Prostate gland (tissue), 2 donors: ENCODE data around the gene CGB5.

Source experiments
- CTCF ChIP-seq, 4 experiments: fragments of 200-600 bp in 2 of 4; fragments of 450-650 bp in 2 of 4; sonication (generic) in 2 of 4; IDR thresholded peaks; 1 replicate in 3 of 4; 2 replicates in 1 of 4; pipeline ENCODE4 v1.5.1; 2016 to 2019; ENCODE audit warnings: antibody characterized with exemption in 4 of 4, mild to moderate bottlenecking in 2 of 4, moderate library complexity in 2 of 4
- POLR2A ChIP-seq: fragments of 450-650 bp; IDR thresholded peaks from one replicate; pipeline ENCODE4 v1.6.1; 2016; ENCODE audit warnings: antibody characterized with exemption, mild to moderate bottlenecking

DNA sequence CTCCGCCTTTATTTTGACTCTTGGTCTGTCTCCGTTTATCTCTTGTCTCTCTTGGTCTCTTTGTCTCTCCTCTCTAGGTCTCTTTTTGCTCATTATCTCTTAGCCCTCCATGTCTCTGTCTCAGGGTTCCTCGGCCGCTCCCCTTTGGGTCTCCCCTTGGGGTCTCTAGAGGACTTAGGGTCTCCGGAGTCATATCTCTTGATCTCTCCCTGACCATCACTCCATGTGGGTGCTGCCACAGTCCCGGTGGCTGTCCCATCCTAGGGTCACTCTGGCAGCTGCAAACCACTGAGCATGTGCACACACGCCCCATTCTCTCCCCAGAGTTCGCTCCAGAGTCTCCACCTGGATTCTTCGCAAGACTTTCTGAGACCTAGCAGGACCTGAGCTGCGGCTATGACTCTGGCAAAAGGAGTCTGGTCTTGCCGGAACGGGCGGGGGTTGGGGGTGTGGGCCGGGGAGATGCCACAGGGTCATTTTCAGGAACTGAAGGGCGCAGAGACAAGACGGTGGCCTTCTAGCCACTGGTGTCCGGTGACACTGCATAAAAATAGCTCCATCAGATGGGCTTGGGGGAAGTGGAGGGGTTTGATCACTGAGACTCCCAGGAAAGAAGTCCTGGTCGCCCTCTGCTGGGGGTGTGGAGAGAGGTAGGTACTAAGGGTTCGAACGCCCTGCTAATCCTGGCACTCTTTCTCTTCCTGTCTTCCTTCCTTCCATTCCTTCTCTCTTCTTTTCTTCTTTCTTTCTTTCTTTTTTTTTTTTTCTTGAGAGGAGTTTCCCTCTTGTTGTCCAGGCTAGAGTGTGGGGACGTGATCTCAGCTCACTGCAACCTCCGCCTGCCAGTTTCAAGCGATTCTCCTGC is 30.1 kb downstream of the CGB5 start:
- TF ChIP-seq CTCF (IDR thresholded peaks at IDR 0.05) = no peak
- TF ChIP-seq POLR2A = no peak
